HCT116 (cell line): ENCODE data around the gene GYG1. TPM values are rescaled to one million over a fixed set of nuclear protein-coding genes. Genes with fewer than 3 reads are reported as not detected.

ENCODE experiments used
- ATAC-seq: fragments of 200-7000 bp; cut with Tn5 transposase; 2 replicates; pipeline ENCODE4 v1.9.1; 2020; ENCODE audit warnings: mild to moderate bottlenecking, moderate library complexity
- BruUV-seq: library from RNA; stranded (reverse); fragments of 400-500 nt; replicated peaks from 2 replicates; lab custom pipeline; 2021; lab: Mats Ljungman, UMichigan
- CTCF ChIA-PET: fragments of 300-600 bp; sonication (Branson Sonifier 250); formaldehyde crosslinking; loops from one replicate; lab custom pipeline; 2021; ENCODE audit warnings: antibody characterized with exemption; lab: Charles Lee
- POLR2A ChIA-PET: fragments of 300-600, 350-600 bp; sonication (Branson Sonifier 250); formaldehyde crosslinking; loops from one replicate; lab custom pipeline; 2021; ENCODE audit warnings: antibody characterized with exemption; lab: Charles Lee
- RAD21 ChIA-PET, 2 experiments: fragments of 300-600 bp; sonication (Branson Sonifier 250); formaldehyde crosslinking; loops; one replicate each; lab custom pipeline; 2023; ENCODE audit warnings: low total read pairs in 2 of 2; ENCODE audit not compliant: uncharacterized antibody in 2 of 2, unreplicated experiment in 2 of 2, low non-redundant PET in 1 of 2; lab: Charles Lee
- DNase-seq: peaks from one replicate; pipeline ENCODE4 v3.0.0-alpha.2; 2010; ENCODE audit warnings: low read depth, low spot score
- H2AFZ ChIP-seq: fragments of 200-600 bp; shearing (Covaris generic), sonication (generic); 2 replicates; pipeline ENCODE4 v1.6.1; 2017; ENCODE audit warnings: low read depth, mixed run types, mixed read lengths, antibody characterized with exemption, low read length; ENCODE audit not compliant: poor library complexity, severe bottlenecking
- H3K27ac ChIP-seq: 2 replicates; pipeline ENCODE4 v1.5.1; 2012; ENCODE audit warnings: low read depth, low read length
- H3K27me3 ChIP-seq: fragments of 200-600 bp; sonication (generic); 2 replicates; pipeline ENCODE4 v1.6.1; 2016; ENCODE audit warnings: mixed run types, low read length, mixed read lengths; ENCODE audit not compliant: insufficient read depth
- H3K36me3 ChIP-seq, 2 experiments: fragments of 200-500 bp in 1 of 2; fragments of 200-600 bp in 1 of 2; sonication (Bioruptor generic) in 1 of 2; sonication (generic) in 1 of 2; 2 replicates each; pipeline versions ENCODE4 v1.5.1 to v1.6.1; 2014 to 2016; ENCODE audit warnings: low read length in 2 of 2, inconsistent platforms in 1 of 2, mixed read lengths in 1 of 2, mixed run types in 1 of 2; ENCODE audit not compliant: insufficient read depth in 2 of 2, control insufficient read depth in 1 of 2
- H3K4me1 ChIP-seq, 2 experiments: fragments of 200-600 bp in 1 of 2; sonication (generic) in 1 of 2; 2 replicates each; pipeline versions ENCODE4 v1.5.1 to v1.6.1; 2012 to 2017; ENCODE audit warnings: low read length in 2 of 2, inconsistent platforms in 1 of 2, mild to moderate bottlenecking in 1 of 2, mixed read lengths in 1 of 2, mixed run types in 1 of 2, moderate library complexity in 1 of 2; ENCODE audit not compliant: insufficient read depth in 2 of 2, control insufficient read depth in 1 of 2
- H3K4me2 ChIP-seq: fragments of 200-600 bp; sonication (generic); 2 replicates; pipeline ENCODE4 v1.6.1; 2017; ENCODE audit warnings: mixed run types, low read length, mixed read lengths
- H3K4me3 ChIP-seq, 2 experiments: fragments of 200-600 bp in 1 of 2; sonication (generic) in 1 of 2; replicated peaks in 1 of 2; 2 replicates each; pipeline ENCODE4 v1.5.1; 2011 to 2016; ENCODE audit warnings: low read length in 2 of 2, control low read depth in 1 of 2, low read depth in 1 of 2, mild to moderate bottlenecking in 1 of 2, mixed read lengths in 1 of 2, mixed run types in 1 of 2
- H3K79me2 ChIP-seq: fragments of 200-600 bp; sonication (generic); 2 replicates; pipeline ENCODE4 v1.6.1; 2017; ENCODE audit warnings: mild to moderate bottlenecking, mixed run types, low read length, moderate library complexity, mixed read lengths; ENCODE audit not compliant: insufficient read depth
- H3K9ac ChIP-seq: fragments of 200-600 bp; sonication (generic); 2 replicates; pipeline ENCODE4 v1.6.1; 2016; ENCODE audit warnings: low read length, mixed read lengths
- H3K9me2 ChIP-seq: fragments of 200-600 bp; sonication (generic), shearing (Covaris generic); 2 replicates; pipeline ENCODE4 v1.6.1; 2017; ENCODE audit warnings: mixed run types, mild to moderate bottlenecking, moderate library complexity; ENCODE audit not compliant: insufficient read depth
- H3K9me3 ChIP-seq, 2 experiments: fragments of 200-500 bp in 1 of 2; fragments of 200-600 bp in 1 of 2; sonication (Bioruptor generic) in 1 of 2; sonication (generic) in 1 of 2; 2 replicates each; pipeline ENCODE4 v1.6.1; 2014 to 2017; ENCODE audit warnings: low read length in 2 of 2, mixed read lengths in 2 of 2, inconsistent platforms in 1 of 2, low read depth in 1 of 2, mild to moderate bottlenecking in 1 of 2, mixed run types in 1 of 2, moderate library complexity in 1 of 2; ENCODE audit not compliant: control insufficient read depth in 1 of 2, insufficient read depth in 1 of 2
- H4K20me1 ChIP-seq: fragments of 200-600 bp; sonication (generic), shearing (Covaris generic); 2 replicates; pipeline ENCODE4 v1.6.1; 2017; ENCODE audit warnings: mixed run types, mild to moderate bottlenecking, moderate library complexity; ENCODE audit not compliant: insufficient read depth
- ATF3 ChIP-seq: IDR thresholded peaks from 2 replicates; pipeline ENCODE4 v1.6.1; 2012
- CEBPB ChIP-seq: IDR thresholded peaks from 2 replicates; pipeline ENCODE4 v1.6.1; 2012; ENCODE audit warnings: low read depth
- CTCF ChIP-seq, 3 experiments: fragments of 200-600 bp in 1 of 3; sonication (generic) in 1 of 3; IDR thresholded peaks in 2 of 3; conservative IDR thresholded peaks in 1 of 3; 2 replicates each; pipeline ENCODE4 v1.5.1; 2012 to 2017; ENCODE audit warnings: low read depth in 2 of 3, low read length in 2 of 3, antibody characterized with exemption in 1 of 3, borderline replicate concordance in 1 of 3, control low read depth in 1 of 3, mild to moderate bottlenecking in 1 of 3, mixed read lengths in 1 of 3, mixed run types in 1 of 3, moderate library complexity in 1 of 3; ENCODE audit not compliant: insufficient read depth in 1 of 3
- EGR1 ChIP-seq: IDR thresholded peaks from 2 replicates; pipeline ENCODE4 v1.6.1; 2012; ENCODE audit warnings: low read depth
- ELF1 ChIP-seq: IDR thresholded peaks from 2 replicates; pipeline ENCODE4 v1.6.1; 2012; ENCODE audit warnings: low read depth, borderline replicate concordance
- EZH2 ChIP-seq: fragments of 200-600 bp; sonication (generic); IDR thresholded peaks from 2 replicates; pipeline ENCODE4 v1.6.1; 2017; ENCODE audit warnings: antibody characterized with exemption, mixed run types
- EZH2phosphoT487 ChIP-seq: fragments of 200-600 bp; IDR thresholded peaks from 2 replicates; pipeline ENCODE4 v1.6.1; 2018; ENCODE audit warnings: antibody characterized with exemption, borderline replicate concordance
- FOSL1 ChIP-seq: IDR thresholded peaks from 2 replicates; pipeline ENCODE4 v1.6.1; 2012; ENCODE audit warnings: low read depth
- JUND ChIP-seq: IDR thresholded peaks from 2 replicates; pipeline ENCODE4 v1.6.1; 2012
- MAX ChIP-seq: IDR thresholded peaks from 2 replicates; pipeline ENCODE4 v1.6.1; 2012
- POLR2A ChIP-seq: IDR thresholded peaks from 2 replicates; pipeline ENCODE4 v1.7.0; 2011; ENCODE audit warnings: borderline replicate concordance; ENCODE audit not compliant: insufficient read depth, insufficient read length; ENCODE audit errors: extremely low read depth
- POLR2AphosphoS5 ChIP-seq: IDR thresholded peaks from 2 replicates; pipeline ENCODE4 v1.6.1; 2011; ENCODE audit warnings: mild to moderate bottlenecking, low read depth, low read length, moderate library complexity
- RAD21 ChIP-seq: IDR thresholded peaks from 2 replicates; pipeline ENCODE4 v1.6.1; 2012; ENCODE audit warnings: low read depth, mild to moderate bottlenecking
- SRF ChIP-seq: IDR thresholded peaks from 2 replicates; pipeline ENCODE4 v1.6.1; 2012; ENCODE audit warnings: low read depth
- TCF7L2 ChIP-seq: IDR thresholded peaks from 2 replicates; pipeline ENCODE4 v1.7.0; 2011; ENCODE audit warnings: borderline replicate concordance, inconsistent platforms; ENCODE audit not compliant: insufficient read depth, insufficient read length; ENCODE audit errors: extremely low read depth
- YY1 ChIP-seq: IDR thresholded peaks from 2 replicates; pipeline ENCODE4 v1.6.1; 2011; ENCODE audit warnings: low read length, low read depth, moderate library complexity, mild to moderate bottlenecking; ENCODE audit not compliant: insufficient replicate concordance; ENCODE audit errors: extremely low read depth
- ZBTB33 ChIP-seq: IDR thresholded peaks from 2 replicates; pipeline ENCODE4 v1.6.1; 2011; ENCODE audit warnings: mild to moderate bottlenecking, low read length, moderate library complexity; ENCODE audit not compliant: insufficient replicate concordance; ENCODE audit errors: extremely low read depth
- intact Hi-C: fragments of 100-400 bp; cut with micrococcal nuclease; formaldehyde crosslinking; loops from 2 replicates; pipeline ENCODE4 v1.10.0; 2022
- total RNA-seq: library from RNA; stranded (reverse); gene quantifications from one replicate; pipeline ENCODE4 v1.2.1, GENCODE V29; 2021; ENCODE audit not compliant: unreplicated experiment

GYG1 gene
- total RNA-seq, 1 experiment from 2014 or later = 28.9 TPM

- TF ChIP-seq YY1 (no peak), POLR2AphosphoS5 (no peak), TCF7L2 (no peak), ATF3 (no peak), SRF (no peak), EZH2 (no peak), FOSL1 (no peak), JUND (no peak), ELF1 (no peak), EZH2phosphoT487 (no peak), EGR1 (no peak), RAD21 (no peak), MAX (no peak), CTCF (IDR thresholded peaks at IDR 0.05 in 2 of 3, conservative IDR thresholded peaks at IDR 0.05 in 1 of 3; ENCODE audit: borderline replicate concordance in 1 of 3, insufficient read depth in 1 of 3, low read depth in 2 of 3, low read length in 2 of 3) (no peak), CEBPB (no peak), ZBTB33 (no peak), POLR2A (no peak)
- H3K9me2 ChIP-seq = no peaks in the 10 kb centered on the region
- H3K4me1 ChIP-seq = no peaks in the 10 kb centered on the region
- no peaks in the 10 kb centered on the region for H3K27me3 ChIP-seq
- H3K79me2 ChIP-seq = no peaks in the 10 kb centered on the region
- H3K4me2 ChIP-seq = no peak overlapping the region
- RAD21 ChIA-PET = no interaction called here
- H3K27ac ChIP-seq = no peak overlapping the region
- BruUV-seq = no TSS peak
- POLR2A ChIA-PET = no interaction called here
- no peaks in the 10 kb centered on the region for H3K36me3 ChIP-seq
- H3K4me3 ChIP-seq = no peak overlapping the region
- H2AFZ ChIP-seq = no peak overlapping the region
- CTCF ChIA-PET = interaction anchor here (0.7 kb wide), 1 partner anchor 262 kb away, joined by 3 read pairs; no protein-coding TSS in a partner anchor
- DNase-seq = no peak
- H4K20me1 ChIP-seq = no peaks in the 10 kb centered on the region
- H3K9ac ChIP-seq = no peak overlapping the region
- H3K9me3 ChIP-seq = no peaks in the 10 kb centered on the region
- intact Hi-C loops = no loop called here
- ATAC-seq = no peak
Observed at GRCh38 chr3:149015393-149015792, 24.1 kb downstream of the GYG1 start.
